ENCODE measurements around the gene PPFIA4.
"Not testable (repeated sequence)": the region's sequence is repeated elsewhere in the genome, so short reads cannot be mapped to it uniquely, and the experiment has no call there.

PPFIA4 gene

GRCh38 chr1:203026031-203026665, at the start of gene PPFIA4:
TSS of gene PPFIA4 (plus strand) at chr1:203026491. CDS start at chr1:203039009, 12,518 bp downstream.
- peak; percentile 79 to 89 (median 84) for DNase-seq (ENCODE audit: low read depth in 3 of 3)

DNA sequence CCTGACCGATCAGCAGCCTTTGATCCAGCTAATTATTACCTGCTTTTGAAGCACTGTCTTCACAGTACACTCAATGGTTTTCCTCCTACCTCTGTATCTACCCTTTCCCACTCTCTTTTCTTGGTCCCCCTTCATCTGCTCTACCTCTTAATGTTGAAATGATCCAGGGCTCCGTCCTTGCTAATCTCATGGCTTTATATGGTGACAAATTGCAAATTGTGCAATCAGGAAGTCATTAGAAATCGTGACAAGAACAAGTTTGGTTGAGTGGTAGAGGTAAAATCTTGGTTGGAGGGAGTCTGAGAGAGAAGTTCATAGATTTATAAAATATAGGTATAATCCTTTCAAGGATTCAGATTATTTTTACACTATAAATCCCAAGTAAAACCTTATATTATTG, 49.7 kb upstream of the PPFIA4 start:
- DNase-seq (ENCODE audit: low read depth in 3 of 3) = no peak

DNA sequence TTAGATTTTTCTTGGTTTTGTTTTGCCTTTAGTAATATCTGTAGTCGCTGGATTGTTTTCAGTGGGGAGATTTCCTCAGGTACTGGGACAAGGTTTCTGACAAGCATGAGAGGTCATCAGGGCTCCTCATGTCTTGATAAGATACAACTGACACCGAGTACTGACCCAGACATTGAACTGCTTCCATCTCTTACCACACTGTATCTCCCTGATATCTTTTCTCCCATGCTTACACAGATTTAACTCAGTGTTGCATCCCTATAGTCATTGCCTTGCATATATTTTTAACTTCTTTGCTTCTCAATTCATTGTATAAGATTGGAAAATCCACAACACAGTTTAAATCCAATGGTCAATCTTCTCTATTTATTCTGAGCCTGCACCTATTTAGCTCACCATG, 46.8 kb upstream of the PPFIA4 start:
- no peak for DNase-seq (ENCODE audit: low read depth in 3 of 3)

GRCh38 chr1:202981939-202982338, 44.4 kb upstream of the PPFIA4 start:
- no peak for DNase-seq (ENCODE audit: low read depth in 3 of 3)

- DNase-seq (ENCODE audit: low read depth in 3 of 3) = no peak
Measured at GRCh38 chr1:202982715-202983430, 43.4 kb upstream of the PPFIA4 start.

DNA sequence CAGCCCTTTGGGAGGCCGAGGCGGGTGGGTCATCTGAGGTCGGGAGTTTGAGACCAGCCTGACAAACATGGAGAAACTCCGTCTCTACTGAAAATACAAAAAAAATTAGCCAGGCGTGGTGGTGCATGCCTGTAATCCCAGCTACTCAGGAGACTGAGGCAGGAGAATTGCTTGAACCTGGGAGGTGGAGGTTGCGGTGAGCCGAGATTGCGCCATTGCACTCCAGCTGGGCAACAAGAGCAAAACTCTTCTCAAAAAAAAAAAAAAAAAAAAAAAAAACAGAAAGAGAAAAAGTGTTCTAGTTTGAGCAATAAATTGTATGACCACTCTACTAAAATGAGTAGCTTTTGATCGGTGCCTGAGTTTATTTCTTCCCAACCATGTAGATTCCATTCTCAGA, 40.2 kb upstream of the PPFIA4 start:
- not testable (repeated sequence) for DNase-seq (ENCODE audit: low read depth in 3 of 3)

DNA sequence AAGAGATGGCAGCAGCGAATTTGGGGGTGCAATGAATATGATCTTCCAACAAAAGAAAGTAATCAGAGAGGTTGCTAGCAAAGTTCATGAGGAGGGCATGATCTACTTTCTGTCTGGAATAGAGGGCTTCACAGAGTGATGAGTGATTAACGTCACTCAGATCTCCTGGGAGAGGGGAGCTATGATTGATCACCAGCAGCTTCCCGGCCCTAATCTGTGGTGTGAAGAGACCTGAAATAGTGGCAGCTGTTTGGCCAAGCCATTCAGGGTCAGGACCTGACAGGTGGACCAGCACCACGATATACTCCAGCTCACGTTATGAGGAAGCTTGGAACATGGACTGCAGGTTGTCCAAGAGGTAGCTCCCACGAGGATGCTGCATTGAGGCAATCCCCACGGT, 39.0 kb upstream of the PPFIA4 start:
- no peak for DNase-seq (ENCODE audit: low read depth in 3 of 3)

DNA sequence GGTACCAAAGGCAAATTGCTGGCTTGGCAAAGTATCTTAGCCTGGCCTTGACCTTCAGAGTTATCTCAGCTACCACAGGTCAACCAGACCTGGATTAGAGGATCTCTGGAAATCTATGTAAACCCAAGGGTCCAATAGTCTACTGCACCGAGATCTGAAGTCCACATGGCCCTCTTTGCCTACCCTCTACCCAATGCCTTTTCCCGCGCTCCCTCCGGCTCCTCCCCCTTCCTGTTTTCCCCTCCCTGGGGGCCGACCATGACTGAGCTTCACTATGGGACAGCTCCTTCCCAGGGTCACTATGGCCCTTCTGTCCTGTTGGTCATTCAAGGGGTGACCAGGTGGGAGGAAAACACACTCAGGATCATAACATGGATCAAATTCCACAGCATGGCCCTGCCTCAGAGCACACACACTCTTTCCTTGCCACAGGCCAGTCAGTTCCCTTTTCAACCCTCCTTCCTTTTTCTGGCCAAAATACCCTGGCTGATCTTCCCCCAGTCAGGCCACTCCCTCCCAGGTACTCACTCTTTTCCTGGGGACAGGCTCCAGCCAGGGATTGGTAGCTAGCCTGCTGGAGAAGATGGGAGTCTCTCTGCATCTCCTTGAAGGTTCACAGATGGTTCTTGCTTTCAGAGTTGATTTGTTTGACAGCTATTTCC, 38.2 kb upstream of the PPFIA4 start:
- DNase-seq (ENCODE audit: low read depth in 3 of 3) = no peak

- no peak for DNase-seq (ENCODE audit: low read depth in 3 of 3)
Measured at GRCh38 chr1:202989879-202990278, 36.4 kb upstream of the PPFIA4 start.

GRCh38 chr1:202991112-202991511, 35.2 kb upstream of the PPFIA4 start:
- no peak for DNase-seq (ENCODE audit: low read depth in 3 of 3)

DNA sequence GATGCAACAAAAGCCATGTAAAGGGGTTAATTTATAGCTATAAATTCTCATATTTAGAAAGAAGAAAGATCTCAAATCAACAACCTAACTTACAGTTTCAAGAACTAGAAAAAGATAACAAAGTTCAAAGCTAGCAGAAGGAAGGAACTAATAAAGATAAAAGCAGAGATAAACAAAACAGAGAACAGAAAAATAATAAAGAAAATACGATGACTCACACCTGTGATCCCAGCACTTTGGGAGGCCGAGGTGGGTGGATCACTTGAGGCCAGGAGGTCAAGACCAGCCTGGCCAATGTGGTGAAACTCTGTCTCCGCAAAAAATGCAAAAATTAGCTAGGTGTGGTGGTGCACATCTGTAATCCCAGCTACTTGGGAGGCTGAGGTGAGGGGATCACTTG, 31.5 kb upstream of the PPFIA4 start:
- DNase-seq (ENCODE audit: low read depth in 3 of 3) = no peak

GRCh38 chr1:202998836-202999750, 27.2 kb upstream of the PPFIA4 start:
- peak; percentile 10 to 58 (median 55) for DNase-seq (ENCODE audit: low read depth in 3 of 3)

DNA sequence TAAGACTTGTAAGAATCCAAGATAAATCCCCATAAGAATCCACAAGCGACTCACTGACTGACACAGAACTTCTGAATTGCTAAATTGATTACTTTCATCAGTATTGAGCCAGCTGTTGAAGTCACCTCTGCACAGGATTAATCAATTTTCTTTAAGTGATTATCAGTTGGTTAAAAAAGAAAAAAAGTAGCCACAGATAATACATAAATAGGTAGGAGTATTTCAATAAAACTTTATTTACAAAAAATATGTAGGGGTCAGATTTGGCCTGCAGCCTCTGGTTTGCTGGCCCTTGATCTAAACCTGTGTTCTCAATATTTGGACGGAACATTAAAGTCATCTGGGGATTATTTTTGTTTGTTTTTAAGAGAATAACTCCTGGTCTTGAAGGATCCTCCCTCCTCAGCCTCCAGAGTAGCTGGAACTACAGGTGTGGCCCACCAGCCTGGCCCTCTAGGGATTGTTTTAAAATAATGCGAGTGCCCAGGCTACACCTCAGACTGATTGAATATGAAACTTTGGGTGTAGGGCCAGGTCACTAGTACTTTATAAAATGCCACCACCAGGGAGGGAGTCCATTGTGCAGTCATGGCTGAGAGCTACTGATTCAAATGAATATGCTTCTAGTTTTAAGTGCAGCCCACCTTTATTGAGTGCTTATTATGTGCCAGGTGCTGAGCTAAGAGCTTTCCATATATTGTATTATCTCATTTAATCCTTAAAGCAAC, 25.9 kb upstream of the PPFIA4 start:
- no peak for DNase-seq (ENCODE audit: low read depth in 3 of 3)

DNA sequence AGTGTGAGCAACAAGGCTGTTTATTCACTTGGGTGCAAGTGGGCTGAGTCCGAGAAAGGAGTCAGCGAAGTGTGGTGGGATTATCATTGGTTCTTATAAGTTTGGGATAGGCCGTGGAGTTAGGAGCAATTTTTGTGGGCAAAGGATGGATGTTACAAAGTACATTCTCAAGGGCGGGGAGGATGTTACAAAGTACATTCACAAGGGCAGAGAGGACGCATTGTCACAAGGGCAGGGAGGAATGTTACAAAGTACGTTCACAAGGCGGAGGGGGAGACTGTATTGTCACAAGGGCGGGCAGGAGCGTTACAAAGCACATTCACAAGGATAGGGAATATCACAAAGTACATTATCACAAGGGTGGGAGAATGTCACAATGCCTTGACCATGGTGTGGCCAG, 24.3 kb upstream of the PPFIA4 start:
- no peak for DNase-seq (ENCODE audit: low read depth in 3 of 3)

DNA sequence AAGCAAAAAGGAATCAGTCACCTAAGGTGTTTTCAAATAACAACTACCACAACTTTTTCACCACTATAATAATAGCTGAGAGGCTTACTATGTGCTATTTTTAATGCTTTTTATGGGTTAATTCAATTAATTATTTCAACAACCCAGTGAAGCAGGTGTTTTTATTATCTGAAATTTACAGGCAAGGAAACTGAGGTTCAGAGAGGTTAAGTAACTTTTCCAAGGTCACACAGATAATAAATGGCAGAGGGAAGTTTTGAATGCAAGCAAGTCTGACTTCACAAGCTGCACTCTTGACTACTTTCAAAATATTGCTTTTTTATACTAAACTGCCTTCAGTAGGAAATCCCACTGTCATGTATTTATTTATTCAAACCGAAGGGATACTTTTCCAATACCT, 23.3 kb upstream of the PPFIA4 start:
- no peak for DNase-seq (ENCODE audit: low read depth in 3 of 3)

GRCh38 chr1:203005395-203006142, 20.7 kb upstream of the PPFIA4 start:
- DNase-seq (ENCODE audit: low read depth in 3 of 3) = not testable (repeated sequence)

DNA sequence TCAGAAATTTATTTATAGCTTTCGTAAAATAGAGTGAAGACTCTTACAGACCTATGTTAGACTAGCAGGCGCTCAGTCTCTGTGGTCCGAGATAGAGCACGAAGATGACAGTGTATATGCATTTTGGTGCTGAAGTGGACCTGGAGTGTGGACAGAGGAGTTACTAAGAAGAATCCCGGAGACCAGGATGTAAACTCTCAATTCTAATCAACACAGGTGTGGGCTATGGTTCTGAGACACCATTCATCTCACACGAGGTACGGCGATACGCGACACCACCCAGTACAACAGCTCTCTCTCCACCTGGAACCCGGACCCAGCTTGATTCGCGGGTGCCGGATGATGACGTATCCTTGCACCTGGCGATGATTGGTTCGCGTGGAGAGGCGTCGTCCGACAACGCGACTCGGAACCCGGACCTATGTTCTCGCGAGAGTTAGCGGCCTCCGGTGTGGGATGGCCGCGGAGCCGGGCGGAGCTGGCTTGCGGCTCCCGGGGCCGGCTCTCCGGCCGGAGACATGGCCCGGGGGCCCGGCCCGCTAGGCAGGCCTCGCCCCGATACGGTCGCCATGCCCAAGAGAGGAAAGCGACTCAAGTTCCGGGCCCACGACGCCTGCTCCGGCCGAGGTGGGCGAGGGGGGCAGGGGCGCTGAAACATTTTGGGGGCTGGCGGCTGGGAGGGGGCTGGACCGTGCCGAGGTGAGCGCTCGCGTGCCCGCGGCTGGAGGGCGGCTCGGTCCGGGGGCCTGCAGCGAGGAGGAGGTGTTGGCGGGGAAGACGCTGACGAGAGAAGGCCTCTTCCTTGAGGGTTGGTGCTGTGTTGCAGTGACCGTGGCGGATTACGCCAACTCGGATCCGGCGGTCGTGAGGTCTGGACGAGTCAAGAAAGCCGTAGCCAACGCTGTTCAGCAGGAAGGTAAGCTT, 19.1 kb upstream of the PPFIA4 start, which contains the start of gene TMEM183A:
Gene TMEM183A, plus strand, starts transcription at position 427 of the 924 bp plus-strand sequence. Its CDS starts 92 bp downstream, at position 519.
- peak; percentile 93 to 95 (median 95) for DNase-seq (ENCODE audit: low read depth in 3 of 3)

GRCh38 chr1:203009185-203009584, 17.1 kb upstream of the PPFIA4 start:
- no peak for DNase-seq (ENCODE audit: low read depth in 3 of 3)

GRCh38 chr1:203011582-203011981, 14.7 kb upstream of the PPFIA4 start:
- DNase-seq (ENCODE audit: low read depth in 3 of 3) = no peak

All from stimulated activated CD4-positive, alpha-beta T cell treated with anti-CD3 and anti-CD28 coated beads, TNF-alpha, amount 100 ng/mL, for 48 hours (primary cell).